Measurements from ENCODE around the gene MAML3.

MAML3 gene

DNA sequence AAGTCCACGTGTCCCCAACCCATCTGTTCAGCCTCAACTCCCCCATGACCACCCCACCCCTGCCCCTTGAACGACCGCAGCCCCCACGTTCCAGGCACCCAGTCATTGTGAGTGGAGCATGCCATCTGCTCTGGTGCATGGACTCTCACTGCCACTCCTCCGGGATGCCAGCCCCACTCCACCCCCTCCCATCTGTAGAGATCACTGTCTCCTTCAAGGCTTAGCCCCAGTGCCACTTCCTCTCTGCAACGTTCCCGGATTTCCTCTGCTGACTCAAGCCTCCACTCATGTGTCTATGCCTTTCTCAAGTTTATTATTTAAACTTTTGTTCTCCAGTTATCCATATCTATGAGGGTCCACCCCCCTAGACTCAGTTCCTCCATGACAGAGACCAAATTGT lies 54.0 kb downstream of the MAML3 start:
- TF ChIP-seq MAX (IDR thresholded peaks at IDR 0.05; ENCODE audit: low read depth, low read length) (peak; percentile 53), MYC (IDR thresholded peaks at IDR 0.05; ENCODE audit: low read depth, low read length) (0 out of 2 replicates have a peak, but pooled peaks have one; percentile 7), POLR2A (IDR thresholded peaks at IDR 0.05; ENCODE audit: extremely low read depth, insufficient read length) (no peak)
- TF ChIP-seq, protein P1, sequence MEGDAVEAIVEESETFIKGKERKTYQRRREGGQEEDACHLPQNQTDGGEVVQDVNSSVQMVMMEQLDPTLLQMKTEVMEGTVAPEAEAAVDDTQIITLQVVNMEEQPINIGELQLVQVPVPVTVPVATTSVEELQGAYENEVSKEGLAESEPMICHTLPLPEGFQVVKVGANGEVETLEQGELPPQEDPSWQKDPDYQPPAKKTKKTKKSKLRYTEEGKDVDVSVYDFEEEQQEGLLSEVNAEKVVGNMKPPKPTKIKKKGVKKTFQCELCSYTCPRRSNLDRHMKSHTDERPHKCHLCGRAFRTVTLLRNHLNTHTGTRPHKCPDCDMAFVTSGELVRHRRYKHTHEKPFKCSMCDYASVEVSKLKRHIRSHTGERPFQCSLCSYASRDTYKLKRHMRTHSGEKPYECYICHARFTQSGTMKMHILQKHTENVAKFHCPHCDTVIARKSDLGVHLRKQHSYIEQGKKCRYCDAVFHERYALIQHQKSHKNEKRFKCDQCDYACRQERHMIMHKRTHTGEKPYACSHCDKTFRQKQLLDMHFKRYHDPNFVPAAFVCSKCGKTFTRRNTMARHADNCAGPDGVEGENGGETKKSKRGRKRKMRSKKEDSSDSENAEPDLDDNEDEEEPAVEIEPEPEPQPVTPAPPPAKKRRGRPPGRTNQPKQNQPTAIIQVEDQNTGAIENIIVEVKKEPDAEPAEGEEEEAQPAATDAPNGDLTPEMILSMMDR (IDR thresholded peaks at IDR 0.05; ENCODE audit: low read depth, low read length): no peak
- DNase-seq (ENCODE audit: low read depth): peak; percentile 83
- H3K4me3 ChIP-seq (ENCODE audit: low read depth, low read length): no peak overlapping the region

DNA sequence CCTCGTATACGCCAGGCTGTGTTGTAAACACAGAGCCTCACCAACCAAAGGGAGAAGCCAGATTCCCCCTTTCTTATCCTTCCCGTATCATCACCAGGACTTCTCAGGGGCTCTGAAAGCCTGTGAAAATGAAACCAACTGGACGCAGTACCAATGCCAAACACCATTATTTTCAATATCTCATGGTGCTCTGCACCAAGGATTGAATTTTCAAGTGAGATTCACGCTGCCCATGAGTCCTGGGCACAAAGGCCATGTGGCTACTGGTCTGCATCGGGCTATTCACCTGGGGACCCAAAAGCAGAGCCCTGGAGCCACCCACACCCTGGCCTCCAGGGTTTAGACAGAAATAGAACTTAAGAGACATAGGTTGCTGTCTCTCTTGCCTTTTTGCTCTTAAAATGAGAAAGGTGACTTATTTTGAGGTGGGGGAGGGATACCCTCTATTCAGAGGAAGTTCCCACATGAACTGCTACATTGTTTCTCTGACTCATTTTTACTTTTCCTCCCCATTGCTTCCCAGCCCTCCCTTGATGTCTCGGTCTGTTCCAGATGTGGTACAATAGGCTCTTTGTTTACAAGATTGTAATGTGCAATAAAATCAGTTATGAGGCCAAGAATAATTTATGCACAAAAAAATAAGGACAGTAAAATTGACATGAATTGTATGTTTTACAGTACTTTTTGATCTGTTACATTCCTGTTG lies 55.4 kb downstream of the MAML3 start:
- DNase-seq (ENCODE audit: low read depth): peak; percentile 55
- H3K4me3 ChIP-seq (ENCODE audit: low read depth, low read length): no peak overlapping the region
- no peak for TF ChIP-seq POLR2A (IDR thresholded peaks at IDR 0.05; ENCODE audit: extremely low read depth, insufficient read length)
- TF ChIP-seq MYC (IDR thresholded peaks at IDR 0.05; ENCODE audit: low read depth, low read length): no peak
- TF ChIP-seq MAX (IDR thresholded peaks at IDR 0.05; ENCODE audit: low read depth, low read length): no peak
- TF ChIP-seq, protein P1 (IDR thresholded peaks at IDR 0.05; ENCODE audit: low read depth, low read length): no peak

GRCh38 chr4:140097572-140097971 lies 56.4 kb downstream of the MAML3 start:
- TF ChIP-seq, protein P1 (IDR thresholded peaks at IDR 0.05; ENCODE audit: low read depth, low read length): no peak
- TF ChIP-seq POLR2A (IDR thresholded peaks at IDR 0.05; ENCODE audit: extremely low read depth, insufficient read length) (no peak), MYC (IDR thresholded peaks at IDR 0.05; ENCODE audit: low read depth, low read length) (no peak), MAX (IDR thresholded peaks at IDR 0.05; ENCODE audit: low read depth, low read length) (no peak)
- H3K4me3 ChIP-seq (ENCODE audit: low read depth, low read length): no peak overlapping the region
- peak; percentile 13 for DNase-seq (ENCODE audit: low read depth)

GRCh38 chr4:140096921-140097320 lies 57.1 kb downstream of the MAML3 start:
- H3K4me3 ChIP-seq (ENCODE audit: low read depth, low read length): no peak overlapping the region
- no peak for TF ChIP-seq MAX (IDR thresholded peaks at IDR 0.05; ENCODE audit: low read depth, low read length)
- TF ChIP-seq, protein P1 (IDR thresholded peaks at IDR 0.05; ENCODE audit: low read depth, low read length): no peak
- no peak for TF ChIP-seq MYC (IDR thresholded peaks at IDR 0.05; ENCODE audit: low read depth, low read length)
- TF ChIP-seq POLR2A (IDR thresholded peaks at IDR 0.05; ENCODE audit: extremely low read depth, insufficient read length): no peak
- no peak for DNase-seq (ENCODE audit: low read depth)

- no peak overlapping the region for H3K4me3 ChIP-seq (ENCODE audit: low read depth, low read length)
- TF ChIP-seq, protein P1 (IDR thresholded peaks at IDR 0.05; ENCODE audit: low read depth, low read length): no peak
- TF ChIP-seq MAX (IDR thresholded peaks at IDR 0.05; ENCODE audit: low read depth, low read length): no peak
- TF ChIP-seq POLR2A (IDR thresholded peaks at IDR 0.05; ENCODE audit: extremely low read depth, insufficient read length): no peak
- no peak for DNase-seq (ENCODE audit: low read depth)
Observed at GRCh38 chr4:140096483-140096861, 57.5 kb downstream of the MAML3 start.

Data from NB4 (cell line).